Thoracic aorta (tissue), 2 donors: Measurements from ENCODE around the gene EVI2A. TPM values are rescaled to one million over a fixed set of nuclear protein-coding genes. Genes with fewer than 3 reads are reported as not detected.
"Not testable (repeated sequence)": the region's sequence is repeated elsewhere in the genome, so short reads cannot be mapped to it uniquely, and the experiment has no call there.

Experiments
- ATAC-seq: fragments of 150-250 bp; one replicate; pipeline ENCODE4 v1.8.0; 2017; ENCODE audit warnings: low read depth; ENCODE audit not compliant: insufficient number of reproducible peaks, low FRiP score
- DNase-seq: peaks from one replicate; pipeline ENCODE4 v3.0.0-alpha.2; 2020; ENCODE audit warnings: low spot score
- H3K27ac ChIP-seq, 2 donors: fragments of 200-600 bp; sonication (generic); 1 replicate in 1 of 2; 2 replicates in 1 of 2; pipeline ENCODE4 v1.5.1; 2016; ENCODE audit warnings: mild to moderate bottlenecking in 2 of 2, moderate library complexity in 2 of 2
- H3K27me3 ChIP-seq: fragments of 200-600 bp; sonication (generic); replicated peaks from 2 replicates; pipeline ENCODE4 v1.6.0; 2016; ENCODE audit warnings: mild to moderate bottlenecking; ENCODE audit not compliant: insufficient read depth
- H3K36me3 ChIP-seq: fragments of 200-600 bp; sonication (generic); one replicate; pipeline ENCODE4 v1.5.1; 2016
- H3K4me1 ChIP-seq, 2 donors: fragments of 200-600 bp; sonication (generic); 1 replicate in 1 of 2; 2 replicates in 1 of 2; pipeline versions ENCODE4 v1.5.1 to v1.6.0; 2016; ENCODE audit warnings: low read depth in 2 of 2, mild to moderate bottlenecking in 1 of 2; ENCODE audit not compliant: control insufficient read depth in 1 of 2
- H3K4me3 ChIP-seq: fragments of 200-600 bp; sonication (generic); 2 replicates; pipeline ENCODE4 v1.5.1; 2016; ENCODE audit warnings: mild to moderate bottlenecking
- H3K9me3 ChIP-seq: fragments of 200-600 bp; sonication (generic); 2 replicates; pipeline ENCODE4 v1.5.1; 2016
- CTCF ChIP-seq: fragments of 200-600 bp; sonication (generic); IDR thresholded peaks from one replicate; pipeline ENCODE4 v1.5.1; 2019; ENCODE audit warnings: antibody characterized with exemption
- total RNA-seq, 2 donors: library from RNA; depleted of rRNA; stranded (reverse); fragments of >200 nt; gene quantifications; one replicate each; pipeline versions ENCODE4 v1.1.0 to v1.2.3, GENCODE V29; 2016

The EVI2A gene
- total RNA-seq, 2 donors from 2014 or later, result 7.6 to 15.5 TPM

GRCh38 chr17:31291820-31292219 is 29.6 kb downstream of the EVI2A start:
- H3K9me3 ChIP-seq, result no peaks in the 10 kb centered on the region
- H3K27ac ChIP-seq, result no peak overlapping the region
- no peak for TF ChIP-seq CTCF
- DNase-seq, result no peak
- H3K27me3 ChIP-seq, result no peaks in the 10 kb centered on the region
- ATAC-seq, result no peak
- peaks cover 3% of the 10 kb centered on the region for H3K36me3 ChIP-seq
- H3K4me1 ChIP-seq, result no peaks in the 10 kb centered on the region
- H3K4me3 ChIP-seq, result no peak overlapping the region

- TF ChIP-seq CTCF, result no peak
- Histone ChIP-seq H3K36me3 (peaks cover 3% of the 10 kb centered on the region), H3K27me3 (no peaks in the 10 kb centered on the region), H3K27ac (no peak overlapping the region), H3K4me3 (no peak overlapping the region), H3K9me3 (no peaks in the 10 kb centered on the region), H3K4me1 (no peaks in the 10 kb centered on the region)
- ATAC-seq (no peak), DNase-seq (no peak)
Observed at GRCh38 chr17:31289790-31290189, 31.6 kb downstream of the EVI2A start.

- H3K4me3 ChIP-seq, H3K36me3 ChIP-seq, DNase-seq, H3K9me3 ChIP-seq, H3K4me1 ChIP-seq, H3K27me3 ChIP-seq, ATAC-seq, H3K27ac ChIP-seq: not testable (repeated sequence)
Observed at GRCh38 chr17:31287932-31288331, 33.5 kb downstream of the EVI2A start.

GRCh38 chr17:31286587-31286986 is 34.8 kb downstream of the EVI2A start:
- TF ChIP-seq CTCF, result no peak
- Histone ChIP-seq H3K27ac (no peak overlapping the region), H3K4me3 (no peak overlapping the region), H3K9me3 (no peaks in the 10 kb centered on the region), H3K36me3 (peaks cover 3% of the 10 kb centered on the region), H3K27me3 (no peaks in the 10 kb centered on the region), H3K4me1 (no peaks in the 10 kb centered on the region)
- ATAC-seq, result no peak
- no peak for DNase-seq

GRCh38 chr17:31283841-31284240 is 37.6 kb downstream of the EVI2A start:
- no peaks in the 10 kb centered on the region for H3K9me3 ChIP-seq
- peaks cover 3% of the 10 kb centered on the region for H3K36me3 ChIP-seq
- H3K4me1 ChIP-seq, result no peaks in the 10 kb centered on the region
- no peaks in the 10 kb centered on the region for H3K27me3 ChIP-seq
- no peak overlapping the region for H3K4me3 ChIP-seq
- no peak for ATAC-seq
- H3K27ac ChIP-seq, result no peak overlapping the region
- DNase-seq, result no peak
- no peak for TF ChIP-seq CTCF

GRCh38 chr17:31281061-31281460 is 40.4 kb downstream of the EVI2A start:
- Histone ChIP-seq H3K36me3 (no peaks in the 10 kb centered on the region), H3K4me1 (no peaks in the 10 kb centered on the region)
- no peak for ATAC-seq

More at GRCh38 chr17:31281061-31281460, 40.4 kb downstream of the EVI2A start:
- Histone ChIP-seq H3K27me3 (no peaks in the 10 kb centered on the region), H3K4me3 (no peak overlapping the region), H3K9me3 (no peaks in the 10 kb centered on the region), H3K27ac (no peak overlapping the region)
- no peak for TF ChIP-seq CTCF
- DNase-seq, result no peak
